HUES48 (cell line): ENCODE data around the gene SHC4.
"Not testable (repeated sequence)": the region's sequence is repeated elsewhere in the genome, so short reads cannot be mapped to it uniquely, and the experiment has no call there.

Source experiments
- H3K27ac ChIP-seq: one replicate; pipeline ENCODE4 v1.7.0; 2013; ENCODE audit warnings: low read depth, low read length, inconsistent platforms
- H3K27me3 ChIP-seq: 2 replicates; pipeline ENCODE4 v1.6.1; 2013; ENCODE audit warnings: mild to moderate bottlenecking, low read length; ENCODE audit not compliant: control insufficient read depth, insufficient read depth
- H3K36me3 ChIP-seq: 2 replicates; pipeline ENCODE4 v1.6.1; 2013; ENCODE audit warnings: low read length; ENCODE audit not compliant: control insufficient read depth, insufficient read depth
- H3K4me1 ChIP-seq: 2 replicates; pipeline ENCODE4 v1.6.1; 2013; ENCODE audit warnings: mild to moderate bottlenecking, low read length; ENCODE audit not compliant: control insufficient read depth, insufficient read depth
- H3K4me3 ChIP-seq: 2 replicates; pipeline ENCODE4 v1.5.1; 2013; ENCODE audit warnings: mild to moderate bottlenecking, low read depth, low read length
- H3K9ac ChIP-seq: 2 replicates; pipeline ENCODE4 v1.6.1; 2013; ENCODE audit warnings: mild to moderate bottlenecking, low read depth, low read length, moderate library complexity
- H3K9me3 ChIP-seq: 2 replicates; pipeline ENCODE4 v1.6.1; 2013; ENCODE audit warnings: low read length; ENCODE audit not compliant: control insufficient read depth, insufficient read depth

The SHC4 gene

GRCh38 chr15:48984021-48984710, 20.4 kb upstream of the SHC4 start:
- H3K9ac ChIP-seq = no peak overlapping the region
- H3K4me1 ChIP-seq = no peaks in the 10 kb centered on the region
- no peaks in the 10 kb centered on the region for H3K36me3 ChIP-seq
- H3K4me3 ChIP-seq = no peak overlapping the region
- no peaks in the 10 kb centered on the region for H3K9me3 ChIP-seq
- no peak overlapping the region for H3K27ac ChIP-seq
- H3K27me3 ChIP-seq = no peaks in the 10 kb centered on the region

GRCh38 chr15:48983300-48983699, 19.6 kb upstream of the SHC4 start:
- no peaks in the 10 kb centered on the region for H3K27me3 ChIP-seq
- no peaks in the 10 kb centered on the region for H3K36me3 ChIP-seq
- H3K9ac ChIP-seq = no peak overlapping the region
- no peaks in the 10 kb centered on the region for H3K9me3 ChIP-seq
- no peak overlapping the region for H3K4me3 ChIP-seq
- H3K27ac ChIP-seq = no peak overlapping the region
- no peaks in the 10 kb centered on the region for H3K4me1 ChIP-seq

DNA sequence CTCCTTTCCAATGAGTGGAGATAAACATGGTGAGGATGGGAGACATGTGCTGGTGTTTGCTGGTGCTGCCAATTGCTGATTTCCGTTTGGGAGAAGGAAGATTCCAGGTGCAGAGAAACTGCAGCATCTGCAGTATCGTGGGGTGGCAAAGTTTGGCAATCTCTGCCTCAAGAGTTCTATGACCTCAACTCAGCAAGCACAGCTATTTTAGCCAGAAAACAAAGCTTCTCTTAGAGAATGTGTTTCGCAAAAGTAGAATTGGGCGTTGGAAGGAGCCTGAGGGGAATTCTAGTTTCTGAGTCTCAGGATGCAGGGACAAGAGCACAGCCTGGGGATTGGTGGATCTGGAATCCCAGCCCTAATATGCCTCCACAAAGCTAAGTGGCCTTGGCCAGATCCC, 18.2 kb upstream of the SHC4 start:
- Histone ChIP-seq H3K27me3 (no peaks in the 10 kb centered on the region), H3K9ac (no peak overlapping the region), H3K4me1 (no peaks in the 10 kb centered on the region), H3K9me3 (no peaks in the 10 kb centered on the region), H3K36me3 (no peaks in the 10 kb centered on the region), H3K27ac (no peak overlapping the region), H3K4me3 (no peak overlapping the region)

DNA sequence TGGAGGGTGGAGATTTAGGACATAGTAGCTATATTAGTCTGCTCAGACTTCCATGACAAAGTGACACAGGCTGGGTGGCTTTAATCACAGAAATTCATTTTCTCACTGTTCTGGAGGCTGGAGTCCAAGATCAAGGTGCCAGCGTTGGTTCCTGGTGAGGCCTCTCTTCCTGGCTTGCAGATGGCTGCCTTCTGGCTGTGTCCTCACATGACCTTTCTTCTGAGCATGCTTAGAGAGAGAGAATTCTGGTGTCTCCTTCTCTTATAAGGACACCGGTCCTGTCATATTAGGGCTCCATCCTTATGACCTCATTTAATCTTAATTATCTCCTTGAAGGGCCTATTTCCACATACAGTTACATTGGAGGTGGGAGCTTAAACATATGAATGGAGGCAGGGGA, 14.9 kb upstream of the SHC4 start:
- Histone ChIP-seq H3K9ac (no peak overlapping the region), H3K27me3 (peaks cover 4% of the 10 kb centered on the region; the same call in 1 of the 2 replicates), H3K36me3 (no peaks in the 10 kb centered on the region), H3K4me1 (peaks cover 16% of the 10 kb centered on the region), H3K27ac (no peak overlapping the region), H3K4me3 (no peak overlapping the region), H3K9me3 (no peaks in the 10 kb centered on the region)

GRCh38 chr15:48976444-48977088, 12.8 kb upstream of the SHC4 start:
- no peak overlapping the region for H3K9ac ChIP-seq
- peak overlapping the region; percentile 76 for H3K27ac ChIP-seq
- peaks cover 4% of the 10 kb centered on the region; the same call in 1 of the 2 replicates for H3K27me3 ChIP-seq
- no peaks in the 10 kb centered on the region for H3K9me3 ChIP-seq
- peak overlapping the region; percentile 70 for H3K4me3 ChIP-seq
- H3K4me1 ChIP-seq = peaks cover 16% of the 10 kb centered on the region
- H3K36me3 ChIP-seq = no peaks in the 10 kb centered on the region

DNA sequence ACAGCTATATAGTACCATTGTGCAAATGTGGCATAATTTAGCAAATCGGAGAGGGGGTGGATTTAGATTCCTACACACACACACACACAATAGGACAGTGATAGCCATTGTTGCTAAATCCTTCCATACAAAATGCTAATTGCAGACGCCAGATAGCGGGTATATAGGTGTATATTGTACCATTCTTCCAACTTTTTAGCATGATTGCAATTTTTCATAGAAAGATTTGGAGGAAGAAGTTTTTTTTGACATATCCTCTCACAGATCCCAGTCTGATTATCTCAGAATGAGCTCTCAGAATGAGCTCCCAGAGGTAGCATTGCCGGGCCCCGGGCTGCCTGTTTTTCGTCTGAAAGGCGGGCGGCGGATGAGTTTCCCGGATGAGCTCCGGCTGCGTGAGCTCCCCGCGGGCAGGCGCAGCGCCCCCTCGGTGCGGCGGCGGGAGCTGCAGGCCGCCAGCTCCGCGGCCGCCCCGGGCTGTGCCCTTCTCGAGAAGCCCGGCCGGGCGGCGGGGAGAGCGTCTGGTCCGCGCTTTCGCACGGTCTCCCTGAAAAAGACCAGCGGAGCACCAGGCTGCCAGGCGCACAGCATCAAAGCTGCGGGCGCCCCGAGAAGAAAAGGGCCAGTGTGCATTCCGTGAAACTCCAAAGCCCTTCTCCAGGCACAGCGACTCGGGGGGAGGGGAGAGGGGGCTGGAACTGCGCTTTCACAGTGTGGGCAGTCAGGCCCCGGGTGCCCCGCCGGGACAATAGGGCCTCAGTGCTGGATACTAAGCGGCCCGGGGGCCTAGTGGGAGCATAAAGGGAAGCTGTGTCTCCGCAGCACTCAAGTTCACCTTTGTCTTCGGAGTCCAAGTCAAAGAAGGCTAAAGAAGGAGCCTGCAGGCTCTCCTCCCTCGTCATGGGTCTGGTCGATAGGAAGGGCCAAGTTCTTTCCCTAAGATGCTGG, 12.0 kb upstream of the SHC4 start:
- H3K9ac ChIP-seq = peak overlapping the region; percentile 62
- peak overlapping the region; percentile 70 for H3K4me3 ChIP-seq
- H3K36me3 ChIP-seq = no peaks in the 10 kb centered on the region
- peak overlapping the region; percentile 76 for H3K27ac ChIP-seq
- no peaks in the 10 kb centered on the region for H3K9me3 ChIP-seq
- H3K27me3 ChIP-seq = peaks cover 4% of the 10 kb centered on the region; the same call in 1 of the 2 replicates
- peaks cover 16% of the 10 kb centered on the region for H3K4me1 ChIP-seq

GRCh38 chr15:48974882-48975281, 11.2 kb upstream of the SHC4 start:
- Histone ChIP-seq H3K4me3 (peak overlapping the region; percentile 46; the same call in 1 of the 2 replicates), H3K27me3 (peaks cover 4% of the 10 kb centered on the region; the same call in 1 of the 2 replicates), H3K36me3 (no peaks in the 10 kb centered on the region), H3K4me1 (peaks cover 16% of the 10 kb centered on the region), H3K27ac (peak overlapping the region; percentile 67), H3K9me3 (no peaks in the 10 kb centered on the region), H3K9ac (no peak overlapping the region)

GRCh38 chr15:48972750-48973503, 9.2 kb upstream of the SHC4 start:
- Histone ChIP-seq H3K4me1 (peaks cover 16% of the 10 kb centered on the region), H3K9ac (no peak overlapping the region), H3K36me3 (no peaks in the 10 kb centered on the region), H3K9me3 (no peaks in the 10 kb centered on the region), H3K4me3 (no peak overlapping the region), H3K27ac (no peak overlapping the region), H3K27me3 (peaks cover 4% of the 10 kb centered on the region; the same call in 1 of the 2 replicates)

DNA sequence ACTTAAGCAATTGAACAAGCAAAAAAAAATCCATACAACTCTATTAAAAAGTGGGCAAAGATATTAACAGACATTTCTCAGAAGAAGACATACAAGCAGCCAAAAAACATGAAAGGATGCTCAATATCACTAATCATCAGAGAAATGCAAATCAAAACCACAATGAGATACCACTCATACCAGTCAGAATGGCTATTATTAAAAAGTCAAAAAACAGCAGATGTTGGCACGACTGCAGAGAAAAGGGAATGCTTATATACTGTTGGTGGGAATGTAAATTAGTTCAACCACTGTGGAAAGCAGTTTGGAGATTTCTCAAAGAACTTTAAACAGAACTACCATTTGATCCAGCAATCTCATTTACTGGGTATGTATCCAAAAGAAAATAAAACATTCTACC, 7.2 kb upstream of the SHC4 start:
- not testable (repeated sequence) for H3K9ac ChIP-seq, H3K4me3 ChIP-seq, H3K27ac ChIP-seq, H3K9me3 ChIP-seq, H3K27me3 ChIP-seq, H3K36me3 ChIP-seq
- peaks cover 10% of the 10 kb centered on the region for H3K4me1 ChIP-seq

DNA sequence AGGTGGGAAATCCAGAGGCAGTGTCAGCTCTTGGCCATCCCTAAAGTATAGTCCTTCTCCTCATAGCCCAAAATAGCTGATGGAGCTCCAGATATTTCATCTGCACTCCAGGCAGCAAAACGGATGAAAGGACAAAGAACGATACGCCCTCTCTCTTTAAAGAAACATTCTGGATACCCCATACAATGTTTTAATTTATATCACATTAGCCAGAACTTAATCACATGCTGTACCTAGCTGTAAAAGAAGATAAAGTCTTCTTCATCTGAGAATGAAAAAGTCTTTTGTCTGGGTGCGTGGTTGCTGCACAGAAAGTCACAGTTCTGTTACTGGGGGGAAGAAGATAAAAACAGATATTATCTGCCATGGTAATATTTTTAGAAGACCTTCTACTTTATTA, 4.3 kb upstream of the SHC4 start:
- no peaks in the 10 kb centered on the region for H3K4me1 ChIP-seq
- peaks cover 12% of the 10 kb centered on the region; the same call in 1 of the 2 replicates for H3K27me3 ChIP-seq
- H3K9ac ChIP-seq = no peak overlapping the region

More for the DNA sequence above, 4.3 kb upstream of the SHC4 start:
- Histone ChIP-seq H3K9me3 (no peaks in the 10 kb centered on the region), H3K27ac (no peak overlapping the region), H3K36me3 (no peaks in the 10 kb centered on the region), H3K4me3 (no peak overlapping the region)
